ENCODE data around the gene GRSF1.
"Not testable (repeated sequence)": the region's sequence is repeated elsewhere in the genome, so short reads cannot be mapped to it uniquely, and the experiment has no call there.

Gene GRSF1

DNA sequence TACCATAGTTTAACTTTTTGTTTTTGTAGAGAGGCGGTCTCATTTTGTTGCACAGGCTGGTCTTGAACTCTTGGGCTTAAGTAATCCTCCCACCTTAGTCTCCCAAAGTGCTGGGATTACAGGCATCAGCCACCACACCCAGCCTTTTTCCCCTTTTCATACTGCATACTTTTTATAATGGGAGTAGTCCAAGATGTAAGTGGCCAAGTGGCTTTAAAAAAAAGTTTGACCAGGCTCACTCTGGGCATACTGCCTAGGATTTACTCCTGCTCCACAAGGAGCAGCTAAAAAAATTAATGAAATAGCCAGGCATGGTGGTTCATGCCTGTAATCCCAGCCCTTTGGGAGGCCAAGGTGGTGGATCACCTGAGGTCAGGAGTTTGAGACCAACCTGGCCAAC lies 6.0 kb downstream of the GRSF1 start:
- no peak for DNase-seq (ENCODE audit: low read depth in 2 of 2)

DNA sequence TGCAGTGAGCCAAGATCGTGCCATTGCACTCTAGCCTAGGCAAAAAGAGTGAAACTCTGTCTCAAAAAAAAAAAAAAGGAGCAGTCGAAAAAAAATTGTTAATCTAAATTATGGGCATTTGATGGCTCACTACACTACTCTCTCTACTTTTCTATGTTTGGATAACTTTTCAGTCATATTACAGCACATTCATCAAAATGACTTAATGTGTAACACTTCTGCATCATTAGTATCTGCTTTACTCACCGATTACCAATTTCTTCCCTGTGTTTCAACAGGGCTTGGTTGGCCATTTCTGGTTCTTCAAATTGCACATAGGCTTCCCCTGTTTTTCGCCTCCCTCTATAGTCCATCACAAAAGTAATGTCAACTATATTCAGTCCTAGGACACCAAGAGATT lies 8.4 kb downstream of the GRSF1 start:
- DNase-seq (ENCODE audit: low read depth in 2 of 2) = no peak

DNA sequence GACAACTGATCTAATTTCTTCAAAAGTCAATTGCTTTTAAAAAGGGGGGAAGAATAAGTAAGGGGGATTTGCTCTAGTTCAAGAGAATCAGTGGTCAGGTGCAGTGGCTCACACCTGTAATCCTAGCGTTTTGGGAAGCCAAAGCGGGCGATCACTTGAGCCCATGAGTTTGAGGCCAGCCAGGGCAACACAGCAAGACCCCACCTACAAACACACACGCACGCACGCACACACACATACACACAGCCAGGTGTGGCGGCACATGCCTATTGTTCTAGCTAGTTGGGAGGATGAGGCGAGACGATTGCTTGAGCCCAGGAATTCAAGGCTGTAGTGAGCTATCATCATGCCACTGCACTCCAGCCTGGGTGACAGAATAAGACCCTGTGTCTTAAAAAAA lies 9.6 kb downstream of the GRSF1 start:
- DNase-seq (ENCODE audit: low read depth in 2 of 2) = no peak

DNA sequence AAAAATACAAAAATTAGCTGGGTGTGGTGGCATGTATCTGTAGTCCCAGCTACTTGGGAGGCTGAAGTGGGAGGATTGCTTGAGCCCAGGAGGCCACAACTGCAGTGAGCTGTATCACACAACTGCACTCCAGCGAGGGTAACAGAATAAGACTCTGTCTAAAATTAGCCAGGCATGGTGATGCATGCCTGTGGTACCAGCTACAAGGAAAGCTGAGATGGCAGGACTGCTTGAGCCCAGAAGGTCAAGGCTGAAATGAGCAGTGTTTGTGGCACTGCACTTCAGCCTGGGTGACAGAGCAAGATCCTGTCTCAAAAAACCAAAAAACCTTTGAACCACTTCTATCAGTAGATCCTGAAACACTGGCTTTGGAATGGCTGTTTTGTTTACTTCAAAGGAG lies 10.2 kb downstream of the GRSF1 start:
- DNase-seq (ENCODE audit: low read depth in 2 of 2) = no peak

DNA sequence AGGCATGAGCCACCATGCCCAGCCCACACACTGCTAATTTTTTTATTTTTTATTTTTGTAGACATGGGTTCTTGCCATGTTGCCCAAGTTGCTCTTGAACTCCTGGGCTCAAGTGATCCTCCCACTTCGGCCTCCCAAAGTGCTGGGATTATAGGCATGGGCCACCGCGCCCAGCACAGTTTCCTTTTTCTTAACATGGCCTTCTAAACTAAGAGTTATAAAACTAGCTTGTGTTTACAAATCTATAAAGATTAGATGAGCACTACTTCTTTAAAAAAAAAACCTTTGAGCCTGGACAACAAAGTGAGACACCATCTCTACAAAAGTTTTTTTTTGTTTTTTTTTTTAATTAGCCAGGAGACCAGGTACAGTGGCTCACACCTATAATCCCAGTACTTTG lies 10.7 kb downstream of the GRSF1 start:
- no peak for DNase-seq (ENCODE audit: low read depth in 2 of 2)

DNA sequence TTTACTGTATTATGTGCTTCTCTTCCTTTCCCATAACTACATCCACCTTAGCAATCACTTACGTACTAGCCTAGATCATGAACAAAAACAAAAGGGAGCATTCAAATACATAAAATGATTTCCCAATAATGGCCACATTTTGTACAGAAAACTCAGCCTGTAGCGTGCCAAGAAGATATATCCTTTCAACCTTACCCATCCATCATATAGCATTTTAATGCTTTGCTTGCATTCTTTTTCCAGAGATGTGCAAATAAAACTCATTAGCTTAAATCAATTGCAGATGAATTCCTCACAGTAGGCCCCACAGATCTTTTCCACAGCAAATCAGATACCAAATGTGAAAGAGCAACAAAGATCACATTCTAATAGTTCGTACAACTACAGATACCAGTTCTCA lies 20.8 kb downstream of the GRSF1 start:
- no peak for DNase-seq (ENCODE audit: low read depth in 2 of 2)

DNA sequence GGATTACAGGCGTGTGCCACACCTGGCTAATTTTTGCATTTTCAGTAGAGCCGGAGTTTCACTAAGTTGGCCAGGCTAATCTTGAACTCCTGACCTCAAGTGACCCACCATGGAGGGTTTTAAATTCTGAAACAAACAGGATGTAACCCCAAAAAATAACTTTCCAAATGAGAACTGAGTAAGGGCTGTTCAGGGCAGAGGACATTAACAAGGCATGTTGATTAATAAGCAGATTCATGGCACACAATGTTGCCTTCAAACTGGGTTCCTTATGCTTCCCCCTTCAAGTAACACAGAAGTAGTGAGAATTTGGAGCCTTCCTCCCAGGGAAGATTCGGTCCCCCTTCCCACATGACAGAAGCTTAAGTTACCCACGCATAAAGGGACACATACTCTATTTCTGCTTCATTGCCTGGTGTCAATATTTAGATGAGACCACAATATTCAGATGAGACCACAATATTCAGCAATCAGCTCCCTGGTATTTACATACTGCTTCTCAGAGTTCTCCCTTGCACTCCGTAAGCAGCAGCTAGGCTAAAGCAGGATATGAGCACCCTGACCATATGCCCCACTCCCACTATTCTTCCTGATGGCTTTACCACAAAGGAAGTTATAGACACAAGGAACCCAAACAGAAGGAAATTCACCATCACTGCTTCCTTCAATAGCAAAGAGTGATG lies 21.4 kb downstream of the GRSF1 start:
- DNase-seq (ENCODE audit: low read depth in 2 of 2) = no peak

DNA sequence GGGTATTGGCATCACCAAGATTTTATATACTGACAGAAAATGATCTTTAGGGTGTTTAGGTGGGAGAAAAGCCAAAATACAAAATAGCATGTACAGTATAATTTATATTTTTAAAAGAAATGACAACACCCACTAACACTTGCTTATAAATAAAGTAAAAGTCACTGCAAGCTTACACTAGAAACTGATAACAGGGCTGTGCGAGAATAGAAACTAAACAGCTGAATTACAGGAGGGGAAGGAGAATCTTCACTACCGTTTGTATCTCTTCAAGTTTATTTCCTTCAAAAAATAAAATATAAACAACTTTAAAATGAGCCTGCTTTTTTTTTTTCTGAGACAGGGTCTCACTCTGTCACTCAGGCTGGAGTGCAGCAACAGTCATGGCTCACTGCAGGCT lies 22.8 kb downstream of the GRSF1 start:
- no peak for DNase-seq (ENCODE audit: low read depth in 2 of 2)

DNA sequence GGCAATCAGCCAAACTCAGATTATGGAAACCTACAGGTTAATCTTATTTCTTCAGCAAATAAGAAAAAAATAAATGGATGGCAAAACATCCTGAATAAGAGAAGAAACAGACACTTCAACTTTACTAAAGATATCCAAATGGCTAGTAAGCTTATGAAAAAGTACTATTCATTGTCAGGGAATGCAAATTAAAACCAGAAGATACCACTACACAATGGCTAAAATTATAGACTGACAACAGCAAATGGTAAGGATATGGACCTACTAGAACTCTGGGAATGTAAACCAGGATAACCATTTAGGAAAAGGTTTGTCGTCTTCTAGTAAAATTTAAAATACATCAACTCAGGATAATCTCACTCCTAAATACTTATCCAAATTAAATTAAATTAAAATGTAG lies 24.3 kb downstream of the GRSF1 start:
- no peak for DNase-seq (ENCODE audit: low read depth in 2 of 2)

DNA sequence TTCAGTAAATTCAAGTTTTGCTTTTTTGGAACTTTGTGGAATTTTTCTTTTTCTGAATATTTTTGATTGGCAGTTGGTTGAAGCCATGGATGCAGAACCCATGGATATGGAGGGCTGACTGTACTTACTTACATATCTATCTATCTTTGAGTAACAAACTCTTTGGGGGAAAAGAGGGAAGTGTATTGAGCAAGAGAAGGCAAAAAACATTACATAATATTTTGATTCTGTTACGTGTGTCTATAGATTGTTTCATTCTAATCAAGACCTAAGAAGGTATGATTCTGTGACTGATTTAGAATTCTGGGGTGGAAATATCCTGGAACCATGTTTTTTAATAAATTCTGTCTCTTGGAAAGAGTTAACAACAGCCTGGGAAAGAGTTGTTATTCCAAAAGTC lies 31.5 kb downstream of the GRSF1 start:
- DNase-seq (ENCODE audit: low read depth in 2 of 2) = no peak

DNA sequence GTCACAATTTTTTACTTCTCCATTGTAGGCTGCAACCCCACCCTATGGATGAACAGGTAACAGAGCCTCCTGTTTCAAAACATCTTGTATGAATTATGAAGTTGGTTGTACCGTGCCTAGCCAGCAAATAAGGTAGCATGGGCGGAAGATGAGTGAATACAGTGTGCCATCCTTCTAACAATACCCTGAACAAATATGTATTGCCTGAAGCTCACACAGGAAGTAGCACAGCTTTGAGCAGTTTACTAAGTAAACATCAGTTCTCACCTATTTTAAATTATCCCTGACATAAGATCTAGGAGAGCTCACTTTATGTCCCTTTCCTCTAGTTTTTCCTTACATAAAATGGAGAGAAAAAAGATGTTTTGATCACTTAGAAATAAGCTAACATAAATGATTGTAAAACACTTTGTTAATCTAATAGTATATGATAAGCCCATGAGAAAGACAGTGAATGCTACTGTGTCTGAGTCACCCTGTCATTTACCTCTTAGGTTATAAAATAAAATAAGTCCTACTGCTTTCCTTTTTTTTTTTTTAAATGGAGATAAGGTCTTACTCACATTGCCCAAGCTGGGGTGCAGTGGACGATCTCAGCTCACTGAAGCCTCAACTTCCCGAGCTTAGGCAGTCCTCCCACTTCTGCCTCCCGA lies 36.6 kb downstream of the GRSF1 start:
- DNase-seq (ENCODE audit: low read depth in 2 of 2) = no peak

DNA sequence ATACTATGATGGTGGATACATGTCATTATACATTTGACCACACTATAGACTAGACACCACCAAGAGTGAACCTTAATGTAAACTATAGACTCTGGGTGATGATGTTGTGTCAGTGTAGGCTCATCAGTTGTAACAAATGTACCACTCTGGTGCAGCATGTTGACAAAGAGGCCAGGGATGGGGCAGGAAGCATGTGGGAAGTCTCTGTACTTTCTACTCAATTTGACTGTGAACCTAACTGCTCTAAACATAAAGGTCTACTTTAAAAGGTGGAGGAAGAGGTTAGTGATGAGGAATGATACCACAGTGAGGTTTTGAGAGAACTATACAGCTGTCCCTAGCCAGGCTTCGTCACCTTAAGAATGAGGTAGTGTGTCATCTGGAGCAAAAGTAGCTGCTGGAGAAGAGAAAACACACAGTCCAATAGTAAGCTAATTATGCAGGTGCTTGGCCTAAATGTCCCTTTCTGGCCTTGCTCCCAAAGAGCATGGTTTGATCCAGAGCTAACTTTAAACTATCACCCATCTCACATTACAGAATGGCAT lies 38.4 kb downstream of the GRSF1 start:
- no peak for DNase-seq (ENCODE audit: low read depth in 2 of 2)

DNA sequence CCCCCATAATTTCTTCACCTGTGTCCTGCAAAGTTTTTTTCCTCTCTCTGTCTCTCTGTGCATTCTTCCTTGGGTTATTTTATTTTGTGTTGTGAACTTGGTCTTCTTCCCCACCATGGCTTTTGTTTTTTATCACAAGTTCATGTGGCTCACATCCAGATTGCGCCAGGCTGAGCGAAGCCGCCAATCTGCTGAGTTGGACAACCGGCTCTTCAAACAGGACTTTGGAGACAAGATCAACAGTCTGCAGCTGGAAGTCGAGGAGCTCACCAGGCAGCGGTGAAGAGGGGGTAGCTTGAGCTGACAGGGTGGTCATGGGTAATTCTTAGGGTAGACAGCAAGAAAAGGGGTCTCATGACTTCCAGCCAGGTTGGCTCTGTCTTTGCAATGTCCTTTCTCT lies 46.1 kb downstream of the GRSF1 start:
- no peak for DNase-seq (ENCODE audit: low read depth in 2 of 2)

DNA sequence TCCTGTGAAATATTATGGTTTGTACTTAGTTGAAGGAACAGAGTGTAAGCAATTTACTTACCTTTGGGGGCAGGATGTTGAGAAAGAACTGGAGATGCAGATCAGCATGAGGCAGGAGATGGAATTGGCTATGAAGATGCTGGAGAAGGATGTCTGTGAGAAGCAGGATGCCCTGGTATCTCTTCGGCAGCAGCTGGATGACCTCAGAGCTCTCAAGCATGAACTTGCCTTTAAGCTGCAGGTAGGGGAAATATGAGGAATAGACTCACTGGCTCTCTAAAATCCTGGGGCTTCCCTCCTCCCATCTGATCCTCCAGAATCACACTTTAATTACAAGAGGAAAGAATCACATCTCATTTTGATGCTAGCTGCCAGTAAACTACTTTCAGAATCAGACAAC lies 51.0 kb downstream of the GRSF1 start:
- DNase-seq (ENCODE audit: low read depth in 2 of 2) = no peak

DNA sequence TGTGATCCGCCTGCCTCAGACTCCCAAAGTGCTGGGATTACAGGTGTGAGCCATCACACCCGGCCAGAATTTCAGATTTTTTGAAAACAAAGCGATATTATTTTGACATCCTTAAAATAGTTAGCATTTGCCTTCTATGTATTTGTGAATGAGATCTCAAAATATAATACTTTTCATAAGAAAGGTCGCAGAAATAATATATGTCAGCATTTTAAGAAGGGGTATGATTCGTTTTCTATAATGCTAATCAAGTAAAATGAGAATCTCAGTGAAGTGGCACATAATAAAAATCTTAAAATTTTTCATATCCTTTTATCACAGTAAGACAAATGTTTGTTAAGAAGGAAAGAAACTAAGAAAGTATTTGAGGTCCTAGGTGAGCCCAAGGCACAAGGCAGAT lies 52.2 kb downstream of the GRSF1 start:
- no peak for DNase-seq (ENCODE audit: low read depth in 2 of 2)

DNA sequence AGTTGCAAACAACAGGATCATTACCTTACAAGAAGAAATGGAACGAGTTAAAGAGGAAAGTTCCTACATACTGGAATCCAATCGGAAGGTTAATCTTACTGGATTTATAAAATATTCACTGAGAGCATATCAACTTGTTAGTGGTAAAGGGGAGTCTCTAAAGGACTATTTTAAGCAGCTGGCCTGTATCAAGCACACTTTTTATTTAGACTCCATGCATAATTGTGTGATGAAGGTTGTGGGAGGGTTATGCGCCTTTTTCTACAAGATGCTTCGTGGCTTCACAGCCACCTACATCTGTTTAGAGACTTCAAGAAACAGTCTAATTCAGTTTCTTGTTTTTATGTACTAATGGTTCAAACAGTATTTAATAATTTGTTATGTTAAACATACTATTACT lies 56.6 kb downstream of the GRSF1 start:
- no peak for DNase-seq (ENCODE audit: low read depth in 2 of 2)

DNA sequence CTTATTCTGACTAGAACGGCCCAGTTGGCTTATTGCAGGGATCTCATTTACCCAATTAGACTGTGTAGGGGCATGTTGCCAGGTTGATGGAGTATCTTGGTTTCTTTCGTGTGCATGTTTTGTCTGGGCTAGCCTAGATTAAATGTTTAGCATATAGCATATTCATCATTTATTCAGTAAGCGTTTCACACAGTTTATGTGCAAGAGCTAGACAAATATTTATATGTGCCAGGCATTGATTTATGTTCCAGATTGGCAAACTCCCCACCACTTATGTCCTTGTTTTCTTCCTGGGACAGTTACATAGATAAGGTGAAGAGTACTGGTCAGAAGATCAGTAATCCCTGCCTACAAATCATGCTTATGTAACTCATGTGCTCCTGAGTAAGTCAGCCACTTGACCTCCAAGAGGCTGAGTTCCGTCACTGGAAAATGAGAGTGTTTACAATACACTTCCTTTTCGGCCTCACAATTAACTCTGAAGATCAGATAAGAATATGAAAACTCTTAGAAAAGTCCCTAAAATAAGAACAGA lies 60.7 kb downstream of the GRSF1 start:
- DNase-seq (ENCODE audit: low read depth in 2 of 2) = no peak

DNA sequence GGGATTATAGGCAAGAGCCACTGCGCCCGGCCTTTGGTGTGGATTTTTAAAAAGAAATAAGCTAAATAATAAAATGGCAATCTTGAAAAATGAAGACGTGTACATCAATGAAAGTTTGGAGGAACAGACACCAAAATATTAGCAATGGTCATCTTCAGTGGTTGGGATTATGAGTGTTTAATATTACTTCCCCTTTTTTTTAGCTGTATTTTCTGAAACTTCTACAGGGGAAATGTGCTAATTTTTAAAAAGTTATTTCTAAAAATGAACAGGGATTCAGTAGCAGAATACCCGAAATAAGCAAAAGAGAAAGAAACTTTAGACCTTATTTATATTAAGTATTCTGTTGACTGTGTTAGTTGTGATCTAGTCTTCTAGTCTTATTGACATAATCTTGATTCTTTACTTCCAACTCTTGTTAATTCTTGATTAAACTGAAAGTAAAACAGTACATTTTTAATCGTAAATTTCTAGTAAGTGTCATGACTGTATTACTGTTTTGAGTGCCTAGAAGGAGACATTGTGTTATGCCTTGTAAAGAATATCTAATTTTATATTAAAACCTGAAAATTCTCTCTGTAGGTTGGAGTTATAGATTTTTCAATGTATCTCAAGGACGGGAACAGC lies 66.6 kb downstream of the GRSF1 start:
- DNase-seq (ENCODE audit: low read depth in 2 of 2) = no peak

DNA sequence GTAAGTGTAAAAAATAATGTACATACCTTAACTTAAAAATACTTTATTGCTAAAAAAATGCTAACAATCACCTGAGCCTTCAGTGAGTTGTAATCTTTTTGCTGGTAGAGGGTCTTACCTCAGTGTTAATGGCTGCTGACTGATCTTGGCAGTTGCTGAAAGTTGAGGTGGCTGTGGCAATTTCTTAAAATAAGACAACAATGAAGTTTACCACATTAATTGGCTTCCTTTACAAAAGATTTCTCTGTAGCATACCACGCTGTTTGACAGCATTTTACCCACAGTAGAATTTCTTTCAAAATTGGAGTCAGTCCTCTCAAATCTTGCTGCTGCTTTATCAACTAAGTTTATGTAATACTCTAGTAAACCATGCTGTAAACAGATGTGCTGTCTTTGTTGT lies 70.3 kb downstream of the GRSF1 start:
- not testable (repeated sequence) for DNase-seq (ENCODE audit: low read depth in 2 of 2)

DNA sequence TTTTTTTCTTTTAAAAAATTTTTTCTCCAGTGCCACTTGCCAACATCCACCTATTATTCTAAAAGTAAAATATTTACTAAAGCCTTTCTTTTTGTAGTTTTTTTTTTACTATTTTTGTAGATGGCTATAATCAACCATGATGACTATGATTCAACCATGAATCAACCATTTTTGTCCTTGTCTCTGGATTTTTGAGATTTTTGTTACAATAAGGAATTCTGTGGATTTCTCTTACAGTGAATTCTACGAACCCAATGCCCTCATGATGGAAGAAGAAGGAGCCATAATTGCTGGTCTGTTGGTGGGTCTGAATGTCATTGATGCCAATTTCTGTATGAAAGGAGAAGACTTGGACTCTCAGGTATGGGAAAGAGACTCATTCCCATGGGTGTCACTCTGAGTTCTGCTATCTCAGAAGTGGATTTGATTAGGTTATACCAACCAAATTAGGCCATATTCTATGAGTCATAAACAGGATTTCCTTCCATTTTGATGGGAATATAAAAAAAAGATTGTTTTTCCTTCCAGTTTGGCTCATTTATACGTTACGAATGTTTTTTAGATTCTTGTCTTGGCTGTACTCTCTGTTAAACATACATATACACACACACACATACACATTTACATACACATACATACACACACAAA lies 71.3 kb downstream of the GRSF1 start:
- DNase-seq (ENCODE audit: low read depth in 2 of 2) = no peak

Data from stimulated activated CD4-positive, alpha-beta T cell treated with anti-CD3 and anti-CD28 coated beads, Interleukin-1b, Interleukin-23, amount 100 ng/mL, for 4 hours (primary cell).